Epithelial cell of esophagus (primary cell): ENCODE data around the gene FN3KRP.
A peak's percentile ranks its signal among the peaks of the same experiment; 100 is the strongest.
"Not testable (repeated sequence)": the region's sequence is repeated elsewhere in the genome, so short reads cannot be mapped to it uniquely, and the experiment has no call there.

Experiments
- DNase-seq: peaks from one replicate; pipeline ENCODE4 v3.0.0; 2010; ENCODE audit warnings: low read depth
- H3K4me3 ChIP-seq: 2 replicates; pipeline ENCODE4 v1.5.1; 2011; ENCODE audit warnings: mild to moderate bottlenecking, low read length, control low read depth
- CTCF ChIP-seq: IDR thresholded peaks from 2 replicates; pipeline ENCODE4 v1.5.1; 2011; ENCODE audit warnings: low read depth, mild to moderate bottlenecking, low read length, control low read depth, inconsistent platforms; ENCODE audit not compliant: insufficient read depth; ENCODE audit errors: missing control alignments

Gene FN3KRP

GRCh38 chr17:82737967-82738877 is 21.7 kb downstream of the FN3KRP start:
- TF ChIP-seq CTCF = no peak
- no peak for DNase-seq
- no peak overlapping the region for H3K4me3 ChIP-seq

GRCh38 chr17:82740906-82741759 is 24.6 kb downstream of the FN3KRP start:
- H3K4me3 ChIP-seq = no peak overlapping the region
- DNase-seq = peak; percentile 90
- no peak for TF ChIP-seq CTCF

GRCh38 chr17:82743344-82744219 is 27.1 kb downstream of the FN3KRP start:
- TF ChIP-seq CTCF = no peak
- DNase-seq = no peak
- no peak overlapping the region for H3K4me3 ChIP-seq

GRCh38 chr17:82744736-82745135 is 28.2 kb downstream of the FN3KRP start:
- not testable (repeated sequence) for H3K4me3 ChIP-seq, DNase-seq

GRCh38 chr17:82745524-82745923 is 29.0 kb downstream of the FN3KRP start:
- no peak for TF ChIP-seq CTCF
- no peak for DNase-seq
- no peak overlapping the region for H3K4me3 ChIP-seq

- no peak overlapping the region for H3K4me3 ChIP-seq
- DNase-seq = no peak
- no peak for TF ChIP-seq CTCF
Observed at GRCh38 chr17:82748756-82749155, 32.2 kb downstream of the FN3KRP start.
